B cell (primary cell): Measurements from ENCODE around the gene CROT. TPM values are rescaled to one million over a fixed set of nuclear protein-coding genes. Genes with fewer than 3 reads are reported as not detected.

ENCODE experiments used
- ATAC-seq: fragments of 200-7000 bp; cut with Tn5 transposase; one replicate; pipeline ENCODE4 v1.10.0; 2021; ENCODE audit warnings: low read depth, mild to moderate bottlenecking, moderate number of reproducible peaks, moderate library complexity
- CTCF ChIA-PET: fragments of 350-600 bp; sonication (Branson Sonifier 250); formaldehyde crosslinking; loops from one replicate; lab custom pipeline; 2021; ENCODE audit warnings: antibody characterized with exemption, inconsistent platforms; lab: Charles Lee
- POLR2A ChIA-PET: fragments of 350-600 bp; sonication (Branson Sonifier 250); formaldehyde crosslinking; loops from one replicate; lab custom pipeline; 2021; ENCODE audit warnings: antibody characterized with exemption; lab: Charles Lee
- DNase-seq: peaks from one replicate; pipeline ENCODE4 v3.0.0; 2013
- H2AFZ ChIP-seq: 2 replicates; pipeline ENCODE4 v1.6.1; 2012; ENCODE audit warnings: mild to moderate bottlenecking, low read depth, low read length; ENCODE audit not compliant: insufficient read depth, poor library complexity, severe bottlenecking
- H3K27ac ChIP-seq, 2 donors: 1 replicate in 1 of 2; 2 replicates in 1 of 2; pipeline ENCODE4 v1.5.1; 2012 to 2013; ENCODE audit warnings: low read length in 2 of 2, mild to moderate bottlenecking in 2 of 2, moderate library complexity in 1 of 2
- H3K27me3 ChIP-seq, 4 experiments: fragments of 200-600 bp in 1 of 4; sonication (generic) in 1 of 4; replicated peaks in 1 of 4; 1 replicate in 2 of 4; 2 replicates in 2 of 4; pipeline versions ENCODE4 v1.6.1 to v1.7.0; 2013 to 2016; ENCODE audit warnings: low read length in 3 of 4, mild to moderate bottlenecking in 2 of 4, mixed read lengths in 1 of 4, moderate library complexity in 1 of 4; ENCODE audit not compliant: insufficient read depth in 4 of 4, control insufficient read depth in 3 of 4; ENCODE audit errors: control extremely low read depth in 1 of 4
- H3K36me3 ChIP-seq, 2 experiments: replicated peaks in 1 of 2; 1 replicate in 1 of 2; 2 replicates in 1 of 2; pipeline versions ENCODE4 v1.6.1 to v1.7.1; 2013; ENCODE audit warnings: low read length in 1 of 2; ENCODE audit not compliant: insufficient read depth in 2 of 2, control insufficient read depth in 1 of 2; ENCODE audit errors: control extremely low read depth in 1 of 2, extremely low read depth in 1 of 2
- H3K4me1 ChIP-seq, 2 donors: fragments of 200-600 bp in 1 of 2; sonication (generic) in 1 of 2; 1 replicate in 1 of 2; 2 replicates in 1 of 2; pipeline versions ENCODE4 v1.5.1 to v1.6.1; 2013 to 2017; ENCODE audit warnings: low read length in 2 of 2; ENCODE audit not compliant: control insufficient read depth in 2 of 2, insufficient read depth in 2 of 2
- H3K4me2 ChIP-seq: replicated peaks from 2 replicates; pipeline ENCODE3; 2012; ENCODE audit warnings: mild to moderate bottlenecking, low read depth, low read length; ENCODE audit not compliant: poor library complexity, severe bottlenecking
- H3K4me3 ChIP-seq, 5 experiments: fragments of 200-600 bp in 1 of 5; sonication (generic) in 1 of 5; 1 replicate in 3 of 5; 2 replicates in 2 of 5; pipeline versions ENCODE4 v1.5.1 to v1.7.0; 2011 to 2016; ENCODE audit warnings: low read length in 4 of 5, mild to moderate bottlenecking in 4 of 5, low read depth in 2 of 5, control low read depth in 1 of 5, moderate library complexity in 1 of 5; ENCODE audit not compliant: insufficient read depth in 1 of 5; ENCODE audit errors: control extremely low read depth in 1 of 5, extremely low read depth in 1 of 5
- H3K79me2 ChIP-seq: fragments of 200-600 bp; sonication (generic); one replicate; pipeline ENCODE4 v1.6.0; 2016; ENCODE audit warnings: low read length; ENCODE audit not compliant: control insufficient read depth, insufficient read depth
- H3K9ac ChIP-seq: fragments of 200-600 bp; sonication (generic); 2 replicates; pipeline ENCODE4 v1.6.1; 2017; ENCODE audit warnings: mild to moderate bottlenecking, low read length, moderate library complexity
- H3K9me3 ChIP-seq, 3 donors: one replicate each; pipeline versions ENCODE4 v1.6.1 to v1.7.1; 2013; ENCODE audit warnings: low read length in 2 of 3; ENCODE audit not compliant: control insufficient read depth in 2 of 3, insufficient read depth in 1 of 3; ENCODE audit errors: control extremely low read depth in 1 of 3
- H4K20me1 ChIP-seq: 2 replicates; pipeline ENCODE4 v1.6.0; 2012; ENCODE audit warnings: mild to moderate bottlenecking, low read length; ENCODE audit not compliant: insufficient read depth, control insufficient read depth, poor library complexity, severe bottlenecking
- H3K27ac Mint-ChIP-seq: one replicate; pipeline ENCODE4 v1.8.0; 2021; ENCODE audit warnings: mixed read lengths
- H3K27me3 Mint-ChIP-seq: one replicate; pipeline ENCODE4 v1.8.0; 2021; ENCODE audit warnings: mixed read lengths
- H3K4me1 Mint-ChIP-seq: one replicate; pipeline ENCODE4 v1.8.0; 2021; ENCODE audit warnings: mixed read lengths
- H3K4me3 Mint-ChIP-seq: one replicate; pipeline ENCODE4 v1.8.0; 2021; ENCODE audit warnings: mixed read lengths
- H3K9me3 Mint-ChIP-seq: one replicate; pipeline ENCODE4 v1.8.0; 2022; ENCODE audit warnings: mixed read lengths; ENCODE audit not compliant: insufficient read depth
- CTCF ChIP-seq: fragments of 200-600 bp; IDR thresholded peaks from one replicate; pipeline ENCODE4 v1.8.0; 2022; ENCODE audit warnings: antibody characterized with exemption, mild to moderate bottlenecking
- EZH2 ChIP-seq: IDR thresholded peaks from 2 replicates; pipeline ENCODE4 v1.6.1; 2012; ENCODE audit warnings: borderline replicate concordance, low read depth, mild to moderate bottlenecking, moderate library complexity, low read length; ENCODE audit not compliant: insufficient read depth, poor library complexity, severe bottlenecking
- WGBS: methylation state at CpG from one replicate; pipeline ENCODE4 v1.1.5; 2013; ENCODE audit warnings: missing lambda C conversion rate; ENCODE audit not compliant: insufficient coverage; 5-methylcytosine and 5-hydroxymethylcytosine counted together
- intact Hi-C: fragments of 100-400 bp; cut with micrococcal nuclease; formaldehyde crosslinking; loops from one replicate; pipeline ENCODE4 v1.10.0; 2022
- polyA plus RNA-seq: library from polyadenylated mRNA; depleted of rRNA; stranded (reverse); fragments of >200 nt; gene quantifications from 2 replicates; pipeline ENCODE4 v1.2.3, GENCODE V29; 2012
- total RNA-seq, 2 donors: library from RNA; stranded (reverse); fragments of 120-200 nt in 1 of 2; gene quantifications; 1 replicate in 1 of 2; 2 replicates in 1 of 2; pipeline versions ENCODE4 v1.2.3 to v1.2.4, GENCODE V29; 2013 to 2022

CROT gene
- total and polyA plus RNA-seq, 2 donors (not counting 1 experiment from before 2014, with no cell fraction given): 2.7 to 13.3 TPM

DNA sequence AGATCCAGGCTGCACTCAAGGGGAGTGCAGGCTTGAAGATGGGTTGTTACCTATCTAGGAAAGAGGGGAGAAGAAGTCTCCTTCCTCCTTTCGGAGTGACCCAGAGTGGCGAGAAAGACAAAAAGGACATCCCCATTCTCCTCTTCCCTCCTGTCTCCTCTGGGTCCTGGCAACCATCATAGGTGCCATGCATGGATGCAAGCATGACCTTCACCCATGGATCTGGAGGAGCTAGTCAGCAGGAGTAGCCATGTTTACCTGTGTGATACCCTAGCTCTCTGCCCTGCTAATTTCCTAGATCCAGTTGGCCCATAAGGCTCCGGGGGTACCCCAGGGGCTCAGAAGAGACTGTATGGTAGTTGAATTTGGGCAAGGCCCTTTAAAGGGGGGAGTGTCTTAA lies 17.2 kb upstream of the CROT start:
- H2AFZ ChIP-seq: no peak overlapping the region
- H4K20me1 ChIP-seq: no peaks in the 10 kb centered on the region
- Mint-ChIP-seq H3K27ac (no peak overlapping the region), H3K27me3 (no peaks in the 10 kb centered on the region), H3K9me3 (peaks cover 10% of the 10 kb centered on the region), H3K4me3 (no peak overlapping the region), H3K4me1 (no peaks in the 10 kb centered on the region)
- DNase-seq: peak; percentile 26
- CTCF ChIA-PET: interaction anchor here (1.1 kb wide), 1 partner anchor 90 kb away, joined by 3 read pairs; no protein-coding TSS in a partner anchor
- no peaks in the 10 kb centered on the region for H3K27me3 ChIP-seq
- intact Hi-C loops: no loop called here
- H3K9me3 ChIP-seq: peaks cover 3 to 36% (median 25%) of the 10 kb centered on the region in 3 donors
- H3K9ac ChIP-seq: no peak overlapping the region
- no CpG with 5 or more reads among the region's 3 CpGs for WGBS
- POLR2A ChIA-PET: no interaction called here
- no peak for ATAC-seq
- H3K4me2 ChIP-seq: no peak overlapping the region
- H3K4me1 ChIP-seq: no peaks in the 10 kb centered on the region
- no peak overlapping the region for H3K27ac ChIP-seq
- TF ChIP-seq EZH2: no peak
- TF ChIP-seq CTCF: no peak
- H3K4me3 ChIP-seq: no peak overlapping the region
- no peaks in the 10 kb centered on the region for H3K79me2 ChIP-seq
- no peaks in the 10 kb centered on the region for H3K36me3 ChIP-seq

GRCh38 chr7:87330316-87330715 lies 15.1 kb upstream of the CROT start:
- ChIA-PET CTCF (interaction anchor here (0.9 to 1.6 kb wide), 2 partner anchors 15 to 86 kb away, joined by 3 read pairs; partner anchors contain the start of gene CROT), POLR2A (no interaction called here)
- Histone ChIP-seq H3K27me3 (no peaks in the 10 kb centered on the region), H3K27ac (no peak overlapping the region), H3K79me2 (no peaks in the 10 kb centered on the region), H4K20me1 (no peaks in the 10 kb centered on the region), H3K4me1 (no peaks in the 10 kb centered on the region), H3K4me2 (no peak overlapping the region), H3K9me3 (peaks cover 3 to 36% (median 25%) of the 10 kb centered on the region in 3 donors), H3K4me3 (no peak overlapping the region), H3K36me3 (no peaks in the 10 kb centered on the region), H3K9ac (no peak overlapping the region), H2AFZ (no peak overlapping the region)
- no CpG with 5 or more reads among the region's 3 CpGs for WGBS
- TF ChIP-seq EZH2 (no peak), CTCF (no peak)
- ATAC-seq (no peak), DNase-seq (no peak)
- Mint-ChIP-seq H3K9me3 (peaks cover 10% of the 10 kb centered on the region), H3K4me3 (no peak overlapping the region), H3K27me3 (no peaks in the 10 kb centered on the region), H3K4me1 (no peaks in the 10 kb centered on the region), H3K27ac (no peak overlapping the region)
- intact Hi-C loops: no loop called here
